OCI-LY7 (cell line): ENCODE measurements around the gene SCAP. TPM values are rescaled to one million over a fixed set of nuclear protein-coding genes. Genes with fewer than 3 reads are reported as not detected.

Experiments
- BruUV-seq: library from RNA; stranded (reverse); fragments of 400-500 nt; replicated peaks from 2 replicates; lab custom pipeline; 2021; lab: Mats Ljungman, UMichigan
- CTCF ChIA-PET: fragments of 300-600 bp; sonication (Branson Sonifier 250); formaldehyde crosslinking; loops from one replicate; lab custom pipeline; 2022; ENCODE audit warnings: antibody characterized with exemption; ENCODE audit not compliant: unreplicated experiment; lab: Charles Lee
- POLR2A ChIA-PET: fragments of 300-600 bp; sonication (Branson Sonifier 250); formaldehyde crosslinking; loops from one replicate; lab custom pipeline; 2022; ENCODE audit warnings: antibody characterized with exemption; lab: Charles Lee
- DNase-seq: peaks from one replicate; pipeline ENCODE4 v3.0.0-alpha.2; 2015; ENCODE audit warnings: low spot score
- H2AFZ ChIP-seq: fragments of 200-600 bp; sonication (generic), shearing (Covaris generic); 2 replicates; pipeline ENCODE4 v1.6.1; 2014; ENCODE audit warnings: mild to moderate bottlenecking, antibody characterized with exemption, low read length, moderate library complexity
- H3K27ac ChIP-seq: fragments of 200-600 bp; sonication (generic); 2 replicates; pipeline ENCODE4 v1.5.1; 2014; ENCODE audit warnings: mixed run types, low read depth, mild to moderate bottlenecking, moderate library complexity, low read length, inconsistent platforms; ENCODE audit not compliant: poor library complexity, severe bottlenecking
- H3K36me3 ChIP-seq: fragments of 200-600 bp; sonication (generic); 2 replicates; pipeline ENCODE4 v1.6.1; 2014; ENCODE audit warnings: mild to moderate bottlenecking, antibody characterized with exemption, low read length, moderate library complexity, mixed read lengths; ENCODE audit not compliant: insufficient read depth
- H3K4me1 ChIP-seq: fragments of 200-600 bp; sonication (generic); 2 replicates; pipeline ENCODE4 v1.5.1; 2014; ENCODE audit warnings: mild to moderate bottlenecking, low read length; ENCODE audit not compliant: insufficient read depth, poor library complexity, severe bottlenecking
- H3K4me2 ChIP-seq: fragments of 200-600 bp; sonication (generic); 2 replicates; pipeline ENCODE4 v1.6.1; 2014; ENCODE audit warnings: mild to moderate bottlenecking, low read length
- H3K4me3 ChIP-seq: fragments of 200-600 bp; sonication (generic); 2 replicates; pipeline ENCODE4 v1.5.1; 2014; ENCODE audit warnings: mild to moderate bottlenecking, low read depth, low read length; ENCODE audit not compliant: poor library complexity, severe bottlenecking
- H3K79me2 ChIP-seq: fragments of 200-600 bp; sonication (generic); 2 replicates; pipeline ENCODE4 v1.6.1; 2016; ENCODE audit warnings: low read depth, mild to moderate bottlenecking, low read length, moderate library complexity, mixed read lengths; ENCODE audit not compliant: insufficient read depth
- H3K9me2 ChIP-seq: fragments of 200-600 bp; sonication (generic); 2 replicates; pipeline ENCODE4 v1.6.1; 2016; ENCODE audit warnings: mild to moderate bottlenecking, low read length, mixed read lengths; ENCODE audit not compliant: insufficient read depth
- H3K9me3 ChIP-seq: fragments of 200-600 bp; sonication (generic); 2 replicates; pipeline ENCODE4 v1.6.1; 2014; ENCODE audit warnings: mild to moderate bottlenecking, mixed run types, low read length, mixed read lengths
- H4K20me1 ChIP-seq: fragments of 200-600 bp; sonication (generic); 2 replicates; pipeline ENCODE4 v1.6.1; 2014; ENCODE audit warnings: mild to moderate bottlenecking, antibody characterized with exemption, low read length, moderate library complexity, mixed read lengths; ENCODE audit not compliant: insufficient read depth
- EZH2phosphoT487 ChIP-seq: fragments of 200-600 bp; sonication (generic); IDR thresholded peaks from 2 replicates; pipeline ENCODE4 v1.6.1; 2018; ENCODE audit warnings: low read depth, borderline replicate concordance, mild to moderate bottlenecking, mixed run types, antibody characterized with exemption, low read length, moderate library complexity, mixed read lengths
- intact Hi-C: fragments of 100-400 bp; cut with micrococcal nuclease; formaldehyde crosslinking; loops from one replicate; pipeline ENCODE4 v1.10.0; 2022; ENCODE audit not compliant: unreplicated experiment
- total RNA-seq, 2 experiments: library from RNA; depleted of rRNA in 1 of 2; stranded (reverse); fragments of >200 nt in 1 of 2; shearing (Covaris generic) in 1 of 2; gene quantifications; 2 replicates each; pipeline ENCODE4 v1.2.3, GENCODE V29; 2014 to 2022
- TF ChIP-seq, protein P1 (sequence below): fragments of 200-600 bp; sonication (generic); conservative IDR thresholded peaks from 2 replicates; pipeline ENCODE4 v1.5.1; 2014; ENCODE audit warnings: mild to moderate bottlenecking, antibody characterized with exemption, low read length, moderate library complexity, mixed read lengths

Gene SCAP
- total RNA-seq, 2 experiments from 2014 or later = 63.7 to 70.5 TPM

DNA sequence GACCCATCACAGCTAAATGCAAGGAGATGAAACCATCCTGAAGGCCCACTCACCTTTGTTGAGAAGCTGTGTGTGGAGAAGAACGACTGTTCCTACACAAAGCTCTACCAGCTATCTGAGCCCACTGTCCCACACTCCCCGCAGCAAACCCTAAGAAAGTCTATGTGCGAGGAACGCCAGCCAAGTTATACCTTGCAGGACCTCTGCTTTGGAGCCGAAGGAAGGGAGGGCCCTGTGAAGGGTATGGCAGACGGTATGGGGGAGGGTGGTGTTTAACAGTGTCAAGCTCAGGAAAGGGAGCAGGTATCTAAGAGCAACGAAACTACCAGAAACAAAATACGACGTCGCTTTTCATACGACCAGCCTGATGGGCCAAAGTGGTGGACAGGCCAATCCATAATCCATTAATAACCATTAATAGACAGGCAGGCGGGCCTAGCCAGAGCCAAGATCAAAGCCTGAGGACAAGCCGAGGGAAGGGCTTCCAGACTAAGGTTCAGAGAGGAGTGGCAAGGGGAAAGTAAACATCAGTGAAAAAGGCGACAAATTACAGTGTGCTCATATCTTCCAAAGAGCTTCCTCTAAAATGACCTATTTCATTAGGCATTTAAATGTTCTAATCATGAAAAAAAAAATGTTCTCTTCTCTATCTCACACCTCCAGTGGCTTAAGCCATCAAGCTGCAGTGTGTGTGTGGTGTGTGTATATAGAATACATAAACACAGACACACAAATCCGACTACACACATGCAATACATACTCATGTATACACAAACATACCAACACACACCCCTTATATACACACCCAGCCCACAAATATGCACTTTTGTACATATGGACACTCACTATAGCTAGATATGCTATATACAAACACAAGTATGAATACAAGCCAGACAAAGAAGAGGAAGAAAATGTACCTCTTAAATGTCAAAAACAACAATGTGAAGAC, 51.0 kb downstream of the SCAP start:
- H3K27ac ChIP-seq = no peak overlapping the region
- no peak for DNase-seq
- POLR2A ChIA-PET = no interaction called here
- H2AFZ ChIP-seq = no peak overlapping the region
- intact Hi-C loops = no loop called here
- no peaks in the 10 kb centered on the region for H3K79me2 ChIP-seq
- CTCF ChIA-PET = interaction anchor here (0.6 kb wide), 1 partner anchor 36 kb away, joined by 9 read pairs; no protein-coding TSS in a partner anchor
- peaks cover 7% of the 10 kb centered on the region for H3K4me1 ChIP-seq
- H3K4me2 ChIP-seq = no peak overlapping the region
- H4K20me1 ChIP-seq = no peaks in the 10 kb centered on the region
- no peaks in the 10 kb centered on the region for H3K9me2 ChIP-seq
- no peak overlapping the region for H3K4me3 ChIP-seq
- TSS peak; percentile 23 for BruUV-seq
- no peaks in the 10 kb centered on the region for H3K9me3 ChIP-seq
- H3K36me3 ChIP-seq = peaks cover 63% of the 10 kb centered on the region
- TF ChIP-seq, protein P1, sequence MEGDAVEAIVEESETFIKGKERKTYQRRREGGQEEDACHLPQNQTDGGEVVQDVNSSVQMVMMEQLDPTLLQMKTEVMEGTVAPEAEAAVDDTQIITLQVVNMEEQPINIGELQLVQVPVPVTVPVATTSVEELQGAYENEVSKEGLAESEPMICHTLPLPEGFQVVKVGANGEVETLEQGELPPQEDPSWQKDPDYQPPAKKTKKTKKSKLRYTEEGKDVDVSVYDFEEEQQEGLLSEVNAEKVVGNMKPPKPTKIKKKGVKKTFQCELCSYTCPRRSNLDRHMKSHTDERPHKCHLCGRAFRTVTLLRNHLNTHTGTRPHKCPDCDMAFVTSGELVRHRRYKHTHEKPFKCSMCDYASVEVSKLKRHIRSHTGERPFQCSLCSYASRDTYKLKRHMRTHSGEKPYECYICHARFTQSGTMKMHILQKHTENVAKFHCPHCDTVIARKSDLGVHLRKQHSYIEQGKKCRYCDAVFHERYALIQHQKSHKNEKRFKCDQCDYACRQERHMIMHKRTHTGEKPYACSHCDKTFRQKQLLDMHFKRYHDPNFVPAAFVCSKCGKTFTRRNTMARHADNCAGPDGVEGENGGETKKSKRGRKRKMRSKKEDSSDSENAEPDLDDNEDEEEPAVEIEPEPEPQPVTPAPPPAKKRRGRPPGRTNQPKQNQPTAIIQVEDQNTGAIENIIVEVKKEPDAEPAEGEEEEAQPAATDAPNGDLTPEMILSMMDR = no peak
- TF ChIP-seq EZH2phosphoT487 = no peak

- H4K20me1 ChIP-seq = no peaks in the 10 kb centered on the region
- H3K4me3 ChIP-seq = no peak overlapping the region
- H3K36me3 ChIP-seq = peaks cover 69% of the 10 kb centered on the region
- intact Hi-C loops = no loop called here
- peaks cover 10% of the 10 kb centered on the region for H3K4me1 ChIP-seq
- no peak overlapping the region for H3K4me2 ChIP-seq
- CTCF ChIA-PET = no interaction called here
- no peaks in the 10 kb centered on the region for H3K9me3 ChIP-seq
- no peak overlapping the region for H3K27ac ChIP-seq
- no peaks in the 10 kb centered on the region for H3K79me2 ChIP-seq
- no peak overlapping the region for H2AFZ ChIP-seq
- TF ChIP-seq, protein P1 = no peak
- no peak for TF ChIP-seq EZH2phosphoT487
- H3K9me2 ChIP-seq = no peaks in the 10 kb centered on the region
- POLR2A ChIA-PET = no interaction called here
- no TSS peak for BruUV-seq
- no peak for DNase-seq
These were observed 52.1 kb downstream of the SCAP start for GRCh38 chr3:47423548-47424145.
